PC-9 (cell line): Measurements from ENCODE around the gene OR2V1.

Source experiments
- EZH2 ChIP-seq: fragments of 200-600 bp; sonication (generic); IDR thresholded peaks from 2 replicates; pipeline ENCODE4 v1.8.0; 2017; ENCODE audit warnings: antibody characterized with exemption, low read depth
- TF ChIP-seq, protein P1 (sequence below): fragments of 200-600 bp; sonication (generic); conservative IDR thresholded peaks from 2 replicates; pipeline ENCODE4 v1.6.1; 2017; ENCODE audit warnings: mixed run types, antibody characterized with exemption, mild to moderate bottlenecking, moderate library complexity

DNA sequence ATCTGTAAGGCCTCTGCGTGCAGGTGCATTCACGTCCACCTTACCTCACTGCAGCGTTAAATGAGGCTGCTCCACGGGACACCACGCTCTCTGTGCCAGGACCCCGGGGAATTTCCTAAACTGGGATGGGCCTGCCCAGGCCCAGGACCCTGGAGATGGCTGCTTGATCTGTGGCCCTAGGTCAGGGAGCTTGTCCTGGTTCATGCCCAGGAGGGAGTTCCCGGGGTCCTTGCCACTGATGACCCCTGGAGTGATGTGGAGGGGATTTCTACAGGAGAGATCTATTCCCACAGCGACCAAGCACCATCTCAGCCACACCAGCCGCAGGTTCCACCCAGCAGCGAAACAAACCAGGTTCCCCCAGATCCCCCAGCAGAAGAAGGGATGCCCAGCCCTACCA is 3.5 kb downstream of the OR2V1 start:
- TF ChIP-seq, protein P1, sequence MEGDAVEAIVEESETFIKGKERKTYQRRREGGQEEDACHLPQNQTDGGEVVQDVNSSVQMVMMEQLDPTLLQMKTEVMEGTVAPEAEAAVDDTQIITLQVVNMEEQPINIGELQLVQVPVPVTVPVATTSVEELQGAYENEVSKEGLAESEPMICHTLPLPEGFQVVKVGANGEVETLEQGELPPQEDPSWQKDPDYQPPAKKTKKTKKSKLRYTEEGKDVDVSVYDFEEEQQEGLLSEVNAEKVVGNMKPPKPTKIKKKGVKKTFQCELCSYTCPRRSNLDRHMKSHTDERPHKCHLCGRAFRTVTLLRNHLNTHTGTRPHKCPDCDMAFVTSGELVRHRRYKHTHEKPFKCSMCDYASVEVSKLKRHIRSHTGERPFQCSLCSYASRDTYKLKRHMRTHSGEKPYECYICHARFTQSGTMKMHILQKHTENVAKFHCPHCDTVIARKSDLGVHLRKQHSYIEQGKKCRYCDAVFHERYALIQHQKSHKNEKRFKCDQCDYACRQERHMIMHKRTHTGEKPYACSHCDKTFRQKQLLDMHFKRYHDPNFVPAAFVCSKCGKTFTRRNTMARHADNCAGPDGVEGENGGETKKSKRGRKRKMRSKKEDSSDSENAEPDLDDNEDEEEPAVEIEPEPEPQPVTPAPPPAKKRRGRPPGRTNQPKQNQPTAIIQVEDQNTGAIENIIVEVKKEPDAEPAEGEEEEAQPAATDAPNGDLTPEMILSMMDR: no peak
- TF ChIP-seq EZH2: no peak
